Common myeloid progenitor, CD34-positive (primary cell): Measurements from ENCODE around the gene EDEM3.

Source experiments
- CTCF ChIA-PET: fragments of 350-600 bp; sonication (Branson Sonifier 250); formaldehyde crosslinking; loops from one replicate; lab custom pipeline; 2021; ENCODE audit warnings: antibody characterized with exemption; lab: Charles Lee
- POLR2A ChIA-PET: fragments of 350-600 bp; sonication (Branson Sonifier 250); formaldehyde crosslinking; loops from one replicate; lab custom pipeline; 2021; ENCODE audit warnings: antibody characterized with exemption; lab: Charles Lee
- DNase-seq, 3 donors: peaks; one replicate each; pipeline versions ENCODE4 v3.0.0 to v3.0.0-alpha.2; 2013
- H3K27ac ChIP-seq, 2 experiments: 1 replicate in 1 of 2; 2 replicates in 1 of 2; pipeline ENCODE4 v1.7.0; 2013; ENCODE audit warnings: inconsistent platforms in 2 of 2, low read length in 2 of 2, mild to moderate bottlenecking in 2 of 2, low read depth in 1 of 2, moderate library complexity in 1 of 2; ENCODE audit not compliant: severe bottlenecking in 2 of 2, insufficient read depth in 1 of 2, poor library complexity in 1 of 2
- H3K27me3 ChIP-seq, 5 experiments: replicated peaks in 2 of 5; 1 replicate in 3 of 5; 2 replicates in 2 of 5; pipeline versions ENCODE4 v1.6.1 to v1.7.0; 2013; ENCODE audit warnings: low read length in 4 of 5, mild to moderate bottlenecking in 2 of 5, moderate library complexity in 2 of 5, inconsistent platforms in 1 of 5; ENCODE audit not compliant: insufficient read depth in 5 of 5, control insufficient read depth in 4 of 5
- H3K36me3 ChIP-seq, 4 experiments: 1 replicate in 2 of 4; 2 replicates in 2 of 4; pipeline versions ENCODE4 v1.6.1 to v1.7.0; 2013; ENCODE audit warnings: low read length in 3 of 4, control low read depth in 1 of 4, mild to moderate bottlenecking in 1 of 4; ENCODE audit not compliant: control insufficient read depth in 4 of 4, insufficient read depth in 4 of 4
- H3K4me1 ChIP-seq, 4 experiments: 1 replicate in 3 of 4; 2 replicates in 1 of 4; pipeline versions ENCODE4 v1.6.1 to v1.7.1; 2013; ENCODE audit warnings: low read length in 3 of 4, mild to moderate bottlenecking in 3 of 4, control low read depth in 1 of 4, inconsistent platforms in 1 of 4, moderate library complexity in 1 of 4; ENCODE audit not compliant: control insufficient read depth in 4 of 4, insufficient read depth in 4 of 4; ENCODE audit errors: control extremely low read depth in 1 of 4
- H3K4me3 ChIP-seq, 7 experiments: 1 replicate in 4 of 7; 2 replicates in 3 of 7; pipeline versions ENCODE4 v1.5.1 to v1.7.0; 2013; ENCODE audit warnings: mild to moderate bottlenecking in 7 of 7, low read length in 6 of 7, moderate library complexity in 6 of 7, inconsistent platforms in 2 of 7, low read depth in 2 of 7, control low read depth in 1 of 7; ENCODE audit not compliant: insufficient read depth in 4 of 7, control insufficient read depth in 1 of 7; ENCODE audit errors: extremely low read depth in 1 of 7
- H3K9me3 ChIP-seq, 5 experiments: 1 replicate in 4 of 5; 2 replicates in 1 of 5; pipeline versions ENCODE4 v1.6.1 to v1.7.1; 2013; ENCODE audit warnings: low read length in 4 of 5, mild to moderate bottlenecking in 2 of 5, inconsistent platforms in 1 of 5, low read depth in 1 of 5, moderate library complexity in 1 of 5; ENCODE audit not compliant: control insufficient read depth in 4 of 5, insufficient read depth in 2 of 5; ENCODE audit errors: control extremely low read depth in 1 of 5
- WGBS: methylation state at CpG from one replicate; pipeline ENCODE4 v1.1.5; 2013; ENCODE audit not compliant: insufficient coverage; 5-methylcytosine and 5-hydroxymethylcytosine counted together

The EDEM3 gene

DNA sequence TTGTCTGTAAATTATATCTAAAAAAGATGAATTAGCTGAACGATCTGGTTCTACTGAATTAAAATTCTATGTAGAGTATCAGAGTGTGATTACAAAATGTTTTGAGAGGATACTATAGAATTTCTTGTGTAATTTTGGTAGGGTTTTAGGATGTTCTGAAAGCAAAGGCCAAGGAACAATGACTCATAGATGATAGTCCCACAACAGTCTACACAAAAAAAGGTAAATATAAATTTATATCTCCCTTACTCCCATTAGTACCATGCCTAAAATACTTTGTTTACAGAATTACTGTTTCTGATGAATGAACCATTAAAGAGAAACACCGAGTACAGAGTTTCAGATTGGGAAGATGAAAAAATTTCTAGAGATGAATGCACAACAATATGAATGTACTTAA is 9.5 kb downstream of the EDEM3 start:
- DNase-seq: no peak
- no peaks in the 10 kb centered on the region for H3K27me3 ChIP-seq
- no CpG with 5 or more reads among the region's 2 CpGs for WGBS
- ChIA-PET POLR2A (interaction anchor here (1.4 kb wide), 1 partner anchor 9 kb away, joined by 6 read pairs; the partner anchor contains the start of gene EDEM3), CTCF (no interaction called here)
- H3K4me3 ChIP-seq: no peak overlapping the region
- peaks cover 0 to 3% (median 0%) of the 10 kb centered on the region in 4 experiments for H3K36me3 ChIP-seq
- peak overlapping the region in 1 of 2 experiments; percentile 30 for H3K27ac ChIP-seq
- peaks cover 4 to 28% (median 20%) of the 10 kb centered on the region in 4 experiments for H3K4me1 ChIP-seq
- no peaks in the 10 kb centered on the region for H3K9me3 ChIP-seq

DNA sequence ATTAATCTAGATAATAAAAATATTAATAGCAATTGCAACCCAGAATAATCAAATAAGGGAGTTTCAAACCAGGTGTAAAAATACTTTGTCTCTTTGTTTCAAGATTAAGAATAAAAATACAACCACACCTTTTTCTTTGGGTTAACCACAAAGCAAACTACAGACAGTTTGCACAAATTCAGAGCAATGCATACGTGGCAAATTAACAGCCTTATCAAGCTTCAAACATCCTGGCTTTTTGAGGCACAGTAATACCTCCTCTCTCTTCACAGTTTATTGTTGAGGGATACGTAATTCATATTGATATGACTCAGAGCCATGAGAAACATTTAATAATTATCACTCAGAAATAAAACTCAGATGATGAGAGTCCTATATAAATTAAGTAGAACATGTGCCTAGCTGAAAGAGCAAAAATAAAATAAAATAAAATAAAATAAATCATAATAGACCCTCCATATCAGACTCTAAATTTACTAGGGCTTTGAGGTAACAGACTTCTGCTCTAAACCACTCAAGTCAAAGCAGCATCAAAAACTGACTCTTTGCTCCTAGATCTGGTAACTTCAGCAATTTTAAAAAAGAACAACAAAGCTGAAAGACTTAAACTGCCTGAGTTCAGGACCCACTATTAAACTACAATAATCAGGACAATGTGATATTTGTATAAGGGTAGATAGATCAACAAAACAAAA is 11.4 kb downstream of the EDEM3 start:
- no peak overlapping the region for H3K27ac ChIP-seq
- peaks cover 4 to 26% (median 17%) of the 10 kb centered on the region in 4 experiments for H3K4me1 ChIP-seq
- ChIA-PET POLR2A (interaction anchor here (1.0 kb wide), 1 partner anchor 11 kb away, joined by 3 read pairs; the partner anchor contains the start of gene EDEM3), CTCF (interaction anchor here (1.0 to 1.1 kb wide), 2 partner anchors 9 to 11 kb away, joined by 3 read pairs; partner anchors contain the start of gene EDEM3)
- no peaks in the 10 kb centered on the region for H3K9me3 ChIP-seq
- no peaks in the 10 kb centered on the region for H3K27me3 ChIP-seq
- H3K36me3 ChIP-seq: peaks cover 0 to 6% (median 0%) of the 10 kb centered on the region in 4 experiments
- no peak overlapping the region for H3K4me3 ChIP-seq
- WGBS: 0% methylated on average over 1 of the region's 2 CpGs
- DNase-seq: peak in 2 of 3 donors; percentile 59 to 80

DNA sequence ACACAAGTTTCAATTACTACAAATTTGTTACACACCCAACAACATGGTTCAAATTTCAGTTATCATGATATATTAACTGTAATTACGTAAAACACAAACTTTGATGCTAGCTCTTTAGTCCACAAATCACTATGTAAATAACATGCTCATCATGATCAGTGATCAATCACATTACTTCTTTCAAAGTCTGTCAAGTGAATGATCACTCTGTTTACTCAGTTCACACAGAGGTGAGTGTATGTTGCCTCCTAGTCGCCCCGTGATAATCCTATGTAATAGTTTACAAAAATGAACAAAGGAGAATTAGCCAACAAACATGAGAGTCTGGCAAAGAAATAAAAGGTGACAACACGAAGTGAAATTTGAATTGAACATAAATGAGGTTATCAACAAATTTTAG is 14.3 kb downstream of the EDEM3 start:
- Histone ChIP-seq H3K4me1 (peaks cover under 1 to 9% (median 4%) of the 10 kb centered on the region in 4 experiments), H3K27ac (no peak overlapping the region), H3K27me3 (no peaks in the 10 kb centered on the region), H3K4me3 (no peak overlapping the region), H3K9me3 (no peaks in the 10 kb centered on the region), H3K36me3 (peaks cover 0 to 21% (median 8%) of the 10 kb centered on the region in 4 experiments)
- 100% methylated on average over 1 of the region's 4 CpGs for WGBS
- ChIA-PET POLR2A (no interaction called here), CTCF (interaction anchor here (1.4 kb wide), 1 partner anchor 12 kb away, joined by 6 read pairs; no protein-coding TSS in a partner anchor)
- DNase-seq: no peak

DNA sequence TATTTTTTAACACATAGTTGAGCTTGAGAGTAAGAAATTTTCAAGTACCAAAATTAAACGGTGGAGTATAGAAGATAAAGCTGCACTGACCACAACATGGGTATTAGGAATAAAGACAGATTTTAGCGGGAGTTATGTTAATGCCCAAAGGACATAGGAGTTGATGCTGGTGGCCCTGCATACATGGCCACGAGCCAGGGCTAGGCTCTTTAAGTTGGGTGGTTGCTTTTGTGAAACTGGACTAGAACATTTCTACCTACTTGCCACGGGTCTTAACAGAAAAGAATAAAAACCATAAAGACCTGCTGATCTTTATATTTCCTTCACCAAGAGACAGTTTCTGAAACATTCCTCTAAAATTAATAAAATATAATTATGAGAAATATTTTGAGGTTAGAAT is 14.9 kb downstream of the EDEM3 start:
- no peaks in the 10 kb centered on the region for H3K9me3 ChIP-seq
- no peak for DNase-seq
- CTCF ChIA-PET: interaction anchor here (1.4 kb wide), 1 partner anchor 13 kb away, joined by 6 read pairs; no protein-coding TSS in a partner anchor
- peaks cover 3 to 20% (median 11%) of the 10 kb centered on the region in 4 experiments for H3K36me3 ChIP-seq
- no peaks in the 10 kb centered on the region for H3K27me3 ChIP-seq
- WGBS: 95% methylated on average over 3 of the region's 4 CpGs
- no peak overlapping the region for H3K27ac ChIP-seq
- H3K4me3 ChIP-seq: no peak overlapping the region
- H3K4me1 ChIP-seq: peaks cover 0 to 9% (median 3%) of the 10 kb centered on the region in 4 experiments
- POLR2A ChIA-PET: no interaction called here

DNA sequence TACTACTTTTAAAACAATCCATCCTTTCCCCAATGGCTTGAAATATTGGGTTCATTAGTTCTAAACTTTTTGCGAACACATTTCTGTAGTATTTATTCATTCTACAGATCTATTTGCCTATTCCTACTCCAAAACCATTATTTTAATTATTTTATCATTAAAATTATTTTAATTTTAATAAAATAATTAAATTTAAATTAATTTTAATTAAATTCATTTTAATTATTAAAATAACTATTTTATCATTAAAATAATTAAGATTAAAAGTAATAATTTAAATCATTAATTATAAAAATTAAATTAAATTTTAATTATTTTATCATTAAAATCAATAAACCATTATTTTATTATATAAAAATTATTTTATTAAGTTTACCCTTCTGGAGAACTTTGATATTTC is 15.6 kb downstream of the EDEM3 start:
- peaks cover 0 to 7% (median 3%) of the 10 kb centered on the region in 4 experiments for H3K4me1 ChIP-seq
- CTCF ChIA-PET: no interaction called here

DNA sequence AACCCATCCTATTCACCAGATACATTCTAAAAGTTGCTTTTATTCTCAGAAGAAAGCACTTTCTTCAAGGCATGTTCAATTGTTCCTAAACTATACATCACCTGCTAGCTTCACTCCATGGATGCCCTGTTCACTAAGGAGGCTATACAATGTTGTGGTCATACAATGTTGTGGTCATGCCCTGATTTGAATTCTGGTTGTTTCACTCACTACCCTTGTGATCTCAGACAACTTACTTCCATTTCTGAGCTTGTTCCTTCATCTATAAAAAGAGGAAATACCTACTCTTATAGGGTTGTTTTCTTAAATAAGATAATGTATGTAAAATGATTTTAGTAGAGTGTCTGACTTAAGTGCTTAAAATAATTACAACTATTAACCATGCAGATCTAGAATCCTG is 19.7 kb downstream of the EDEM3 start:
- H3K4me3 ChIP-seq: no peak overlapping the region
- ChIA-PET POLR2A (no interaction called here), CTCF (interaction anchor here (1.0 to 1.1 kb wide), 2 partner anchors 8 to 39 kb away, joined by 3 read pairs; no protein-coding TSS in a partner anchor)
- H3K36me3 ChIP-seq: peaks cover 6 to 41% (median 26%) of the 10 kb centered on the region in 4 experiments
- no peaks in the 10 kb centered on the region for H3K9me3 ChIP-seq
- H3K27me3 ChIP-seq: no peaks in the 10 kb centered on the region
- no peak for DNase-seq
- no peak overlapping the region for H3K27ac ChIP-seq
- peaks cover 0 to 3% (median 0%) of the 10 kb centered on the region in 4 experiments for H3K4me1 ChIP-seq

More for the DNA sequence above, 15.6 kb downstream of the EDEM3 start:
- POLR2A ChIA-PET: no interaction called here
- Histone ChIP-seq H3K36me3 (peaks cover 4 to 18% (median 13%) of the 10 kb centered on the region in 4 experiments), H3K4me3 (no peak overlapping the region), H3K27ac (no peak overlapping the region), H3K27me3 (no peaks in the 10 kb centered on the region), H3K9me3 (no peaks in the 10 kb centered on the region)
- DNase-seq: no peak
- WGBS: no CpG with 5 or more reads among the region's 1 CpG

DNA sequence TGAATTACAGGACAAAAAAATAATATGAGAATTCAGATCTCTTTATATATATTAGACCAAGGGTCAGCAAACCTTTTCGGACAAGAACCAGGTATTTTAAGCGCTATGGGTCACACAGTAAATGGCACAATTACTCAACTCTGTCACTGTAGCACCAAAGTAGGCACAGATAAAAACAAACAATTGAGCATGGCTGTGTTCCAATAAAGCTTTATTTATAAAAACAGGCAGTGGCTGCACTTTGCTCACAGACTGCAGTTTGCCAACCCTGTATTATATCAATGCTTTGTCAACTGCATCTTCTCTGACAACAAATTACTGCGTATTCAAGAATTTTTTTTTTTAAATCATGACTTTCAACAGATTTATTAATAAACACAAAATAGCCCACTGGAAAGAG is 29.8 kb downstream of the EDEM3 start:
- ChIA-PET POLR2A (no interaction called here), CTCF (interaction anchor here (0.7 kb wide), 1 partner anchor 17 kb away, joined by 3 read pairs; no protein-coding TSS in a partner anchor)
- Histone ChIP-seq H3K36me3 (peaks cover 7 to 46% (median 23%) of the 10 kb centered on the region in 4 experiments), H3K4me3 (no peak overlapping the region), H3K27me3 (no peaks in the 10 kb centered on the region), H3K4me1 (peaks cover 0 to 6% (median 0%) of the 10 kb centered on the region in 4 experiments), H3K27ac (no peak overlapping the region), H3K9me3 (no peaks in the 10 kb centered on the region)
- WGBS: 100% methylated on average over 1 of the region's 3 CpGs
- no peak for DNase-seq
